HG02884 (cell line): ENCODE results near the gene MLH1.

Source experiments
- ATAC-seq: cut with Tn5 transposase; IDR thresholded peaks from one replicate; pipeline ENCODE4 v1.9.1; 2021; ENCODE audit warnings: mild to moderate bottlenecking, moderate library complexity; ENCODE audit not compliant: unreplicated experiment

Gene MLH1

GRCh38 chr3:36973139-36973538, 20.2 kb upstream of the MLH1 start:
- no peak for ATAC-seq

- ATAC-seq = no peak
Observed at GRCh38 chr3:36981006-36981405, 12.3 kb upstream of the MLH1 start.

GRCh38 chr3:36988356-36988755, 5.0 kb upstream of the MLH1 start:
- ATAC-seq = no peak

GRCh38 chr3:36989005-36989404, 4.3 kb upstream of the MLH1 start:
- ATAC-seq = no peak

GRCh38 chr3:36989568-36989967, 3.8 kb upstream of the MLH1 start:
- ATAC-seq = no peak

GRCh38 chr3:36991147-36991546, 2.2 kb upstream of the MLH1 start:
- ATAC-seq = no peak

GRCh38 chr3:36991923-36992805, 1.2 kb upstream of the MLH1 start:
- no peak for ATAC-seq

GRCh38 chr3:36992806-36993325, 452 bp upstream of the MLH1 start, which contains the start of gene EPM2AIP1:
EPM2AIP1 (minus strand) TSS chr3:36993131; CDS start chr3:36993077, 54 bp downstream.
- peak; percentile 83 for ATAC-seq

- ATAC-seq = no peak
Observed at GRCh38 chr3:37014620-37015019, 21.3 kb downstream of the MLH1 start.

GRCh38 chr3:37015642-37016041, 22.3 kb downstream of the MLH1 start:
- no peak for ATAC-seq

GRCh38 chr3:37016903-37017302, 23.6 kb downstream of the MLH1 start:
- ATAC-seq = no peak

- ATAC-seq = no peak
Observed at GRCh38 chr3:37017683-37018082, 24.4 kb downstream of the MLH1 start.

GRCh38 chr3:37024092-37024491, 30.8 kb downstream of the MLH1 start:
- no peak for ATAC-seq

- ATAC-seq = no peak
Observed at GRCh38 chr3:37024820-37025405, 31.6 kb downstream of the MLH1 start.

- no peak for ATAC-seq
Observed at GRCh38 chr3:37025561-37026335, 32.4 kb downstream of the MLH1 start.

GRCh38 chr3:37026851-37027250, 33.5 kb downstream of the MLH1 start:
- no peak for ATAC-seq

GRCh38 chr3:37028329-37028728, 35.0 kb downstream of the MLH1 start:
- no peak for ATAC-seq

- no peak for ATAC-seq
Observed at GRCh38 chr3:37029111-37029510, 35.8 kb downstream of the MLH1 start.

GRCh38 chr3:37029516-37030163, 36.3 kb downstream of the MLH1 start:
- no peak for ATAC-seq

- ATAC-seq = no peak
Observed at GRCh38 chr3:37030588-37030987, 37.3 kb downstream of the MLH1 start.
